GM13977 (cell line): ENCODE data around the gene WDR37.
A peak's percentile ranks its signal among the peaks of the same experiment; 100 is the strongest.

ENCODE experiments used
- DNase-seq: peaks from one replicate; pipeline ENCODE4 v3.0.0; 2012; ENCODE audit warnings: low spot score
- CTCF ChIP-seq: IDR thresholded peaks from 2 replicates; pipeline ENCODE4 v1.5.1; 2012; ENCODE audit warnings: mild to moderate bottlenecking, control low read depth; ENCODE audit not compliant: insufficient read depth; ENCODE audit errors: extremely low read depth, missing control alignments
- in situ Hi-C: fragments of 300-500 bp; cut with MboI; formaldehyde crosslinking; loops from one replicate; pipeline ENCODE4 v1.12.0; 2022; ENCODE audit warnings: low sequenced_read_pairs, low pct_unique_long_range_greater_than_20kb, mixed read lengths, inconsistent platforms; ENCODE audit not compliant: unreplicated experiment

The WDR37 gene

GRCh38 chr10:1068380-1069361 lies 12.5 kb downstream of the WDR37 start:
- no peak for DNase-seq
- no peak for TF ChIP-seq CTCF
- in situ Hi-C loops = no loop called here

GRCh38 chr10:1070919-1071318 lies 14.7 kb downstream of the WDR37 start:
- in situ Hi-C loops = no loop called here
- DNase-seq = no peak
- no peak for TF ChIP-seq CTCF

GRCh38 chr10:1074052-1074747 lies 18.0 kb downstream of the WDR37 start:
- no peak for DNase-seq
- in situ Hi-C loops = no loop called here
- TF ChIP-seq CTCF = peak; percentile 34

GRCh38 chr10:1074748-1075308 lies 18.6 kb downstream of the WDR37 start:
- peak; percentile 36 for TF ChIP-seq CTCF
- in situ Hi-C loops = no loop called here
- DNase-seq = no peak

- in situ Hi-C loops = no loop called here
- no peak for TF ChIP-seq CTCF
- DNase-seq = no peak
Observed at GRCh38 chr10:1078668-1079067, 22.5 kb downstream of the WDR37 start.

- no peak for TF ChIP-seq CTCF
- no peak for DNase-seq
- in situ Hi-C loops = no loop called here
Observed at GRCh38 chr10:1083581-1083980, 27.4 kb downstream of the WDR37 start.
